SK-N-SH (cell line): Measurements from ENCODE around the gene KRTAP2-3. TPM values are rescaled to one million over a fixed set of nuclear protein-coding genes. Genes with fewer than 3 reads are reported as not detected.
"Not testable (repeated sequence)": the region's sequence is repeated elsewhere in the genome, so short reads cannot be mapped to it uniquely, and the experiment has no call there.

ENCODE experiments used
- CTCF ChIA-PET: fragments of 300-600, 350-600 bp; formaldehyde crosslinking; extraction: SDS; loops from one replicate; lab custom pipeline; 2021; lab: Yijun Ruan, JAX
- POLR2A ChIA-PET: fragments of 350-600 bp; sonication (Branson Sonifier 250); formaldehyde crosslinking; extraction: SDS; loops from one replicate; lab custom pipeline; 2020; ENCODE audit warnings: antibody characterized with exemption, inconsistent platforms; lab: Yijun Ruan, JAX
- DNase-seq: peaks from one replicate; pipeline ENCODE4 v3.0.0; 2012
- H2AFZ ChIP-seq: fragments of 200-600 bp; sonication (generic); 2 replicates; pipeline ENCODE4 v1.8.1; 2016; ENCODE audit warnings: antibody characterized with exemption, mild to moderate bottlenecking, low read depth
- H3F3A ChIP-seq: fragments of 200-600 bp; sonication (generic); replicated peaks from 2 replicates; pipeline ENCODE3; 2016; ENCODE audit warnings: antibody characterized with exemption, mild to moderate bottlenecking; ENCODE audit not compliant: insufficient read depth
- H3K27ac ChIP-seq, 2 experiments: fragments of 200-500 bp in 1 of 2; fragments of 200-600 bp in 1 of 2; sonication (Bioruptor generic) in 1 of 2; sonication (generic), shearing (Covaris generic) in 1 of 2; 2 replicates each; pipeline versions ENCODE4 v1.5.1 to v1.6.1; 2014 to 2016; ENCODE audit warnings: low read depth in 2 of 2, inconsistent platforms in 1 of 2, low read length in 1 of 2, mild to moderate bottlenecking in 1 of 2, mixed read lengths in 1 of 2
- H3K27me3 ChIP-seq: fragments of 200-600 bp; sonication (generic), shearing (Covaris generic); 2 replicates; pipeline ENCODE4 v1.6.1; 2016; ENCODE audit warnings: mixed run types; ENCODE audit not compliant: insufficient read depth
- H3K36me3 ChIP-seq, 2 experiments: fragments of 200-500 bp in 1 of 2; fragments of 200-600 bp in 1 of 2; sonication (Bioruptor generic) in 1 of 2; sonication (generic) in 1 of 2; replicated peaks in 1 of 2; 2 replicates each; pipeline versions ENCODE3 to v1.5.1; 2014 to 2016; ENCODE audit warnings: low read length in 1 of 2, mild to moderate bottlenecking in 1 of 2; ENCODE audit not compliant: insufficient read depth in 2 of 2, control insufficient read depth in 1 of 2
- H3K4me1 ChIP-seq, 2 experiments: fragments of 200-500 bp in 1 of 2; fragments of 200-600 bp in 1 of 2; sonication (Bioruptor generic) in 1 of 2; sonication (generic), shearing (Covaris generic) in 1 of 2; 2 replicates each; pipeline versions ENCODE4 v1.5.1 to v1.6.1; 2014 to 2016; ENCODE audit warnings: low read depth in 1 of 2, low read length in 1 of 2, mixed run types in 1 of 2; ENCODE audit not compliant: insufficient read depth in 2 of 2, control insufficient read depth in 1 of 2
- H3K4me2 ChIP-seq: fragments of 200-600 bp; sonication (generic), shearing (Covaris generic); 2 replicates; pipeline ENCODE4 v1.6.1; 2017; ENCODE audit warnings: mixed run types
- H3K4me3 ChIP-seq, 2 experiments: fragments of 200-500 bp in 1 of 2; fragments of 200-600 bp in 1 of 2; sonication (Bioruptor generic) in 1 of 2; sonication (generic), shearing (Covaris generic) in 1 of 2; 2 replicates each; pipeline versions ENCODE4 v1.5.1 to v1.8.1; 2014 to 2016; ENCODE audit warnings: low read depth in 2 of 2, inconsistent platforms in 1 of 2, low read length in 1 of 2, mild to moderate bottlenecking in 1 of 2, mixed read lengths in 1 of 2, moderate library complexity in 1 of 2
- H3K79me2 ChIP-seq: fragments of 200-600 bp; sonication (generic); 2 replicates; pipeline ENCODE4 v1.8.1; 2017; ENCODE audit warnings: mild to moderate bottlenecking; ENCODE audit not compliant: insufficient read depth
- H3K9ac ChIP-seq: fragments of 200-600 bp; sonication (generic); 2 replicates; pipeline ENCODE4 v1.6.1; 2017; ENCODE audit warnings: mixed run types
- H3K9me2 ChIP-seq: fragments of 200-600 bp; sonication (generic); 2 replicates; pipeline ENCODE4 v1.6.1; 2017; ENCODE audit warnings: mixed run types
- H3K9me3 ChIP-seq: fragments of 200-600 bp; sonication (generic); 2 replicates; pipeline ENCODE4 v1.6.1; 2017; ENCODE audit warnings: mixed run types, mild to moderate bottlenecking, moderate library complexity
- H4K20me1 ChIP-seq: fragments of 200-600 bp; sonication (generic); 2 replicates; pipeline ENCODE4 v1.6.1; 2017; ENCODE audit warnings: mild to moderate bottlenecking, mixed run types; ENCODE audit not compliant: insufficient read depth
- CTCF ChIP-seq: fragments of 200-600 bp; sonication (generic); IDR thresholded peaks from 2 replicates; pipeline ENCODE4 v1.6.1; 2017; ENCODE audit warnings: antibody characterized with exemption, mild to moderate bottlenecking, moderate library complexity
- EZH2phosphoT487 ChIP-seq: fragments of 200-600 bp; sonication (generic); IDR thresholded peaks from 2 replicates; pipeline ENCODE4 v1.6.1; 2017; ENCODE audit warnings: low read depth, mixed run types, mild to moderate bottlenecking, antibody characterized with exemption, moderate library complexity, borderline replicate concordance
- FOXJ3 ChIP-seq: sonication (generic); formaldehyde crosslinking; IDR thresholded peaks from 2 replicates; pipeline ENCODE4 v1.5.1; 2020; ENCODE audit warnings: mild to moderate bottlenecking, missing genetic modification reagents
- FOXM1 ChIP-seq: IDR thresholded peaks from 2 replicates; pipeline ENCODE4 v1.4.0; 2012; ENCODE audit warnings: low read depth, mild to moderate bottlenecking
- GATA2 ChIP-seq: sonication (generic); formaldehyde crosslinking; IDR thresholded peaks from 2 replicates; pipeline ENCODE4 v1.5.0; 2020; ENCODE audit warnings: mild to moderate bottlenecking, missing genetic modification reagents
- IRF3 ChIP-seq: fragments of 150-350 bp; IDR thresholded peaks from 2 replicates; pipeline ENCODE4 v1.6.1; 2016; ENCODE audit warnings: mild to moderate bottlenecking, low read depth, low read length
- MEF2A ChIP-seq: IDR thresholded peaks from 2 replicates; pipeline ENCODE4 v1.4.0; 2012; ENCODE audit warnings: low read depth, borderline replicate concordance
- MXI1 ChIP-seq: IDR thresholded peaks from 2 replicates; pipeline ENCODE4 v1.6.1; 2012; ENCODE audit warnings: mild to moderate bottlenecking, low read depth, low read length, improper control_type of control experiment
- NFIC ChIP-seq: IDR thresholded peaks from 2 replicates; pipeline ENCODE4 v1.4.0; 2012; ENCODE audit warnings: borderline replicate concordance
- PBX3 ChIP-seq: IDR thresholded peaks from 2 replicates; pipeline ENCODE4; 2012
- POLR2AphosphoS5 ChIP-seq: IDR thresholded peaks from 2 replicates; pipeline ENCODE4 v1.6.1; 2012; ENCODE audit warnings: low read depth, low read length
- RXRA ChIP-seq: IDR thresholded peaks from 2 replicates; pipeline ENCODE4 v1.4.0; 2012; ENCODE audit warnings: low read depth, mild to moderate bottlenecking, borderline replicate concordance
- SMC3 ChIP-seq: IDR thresholded peaks from 2 replicates; pipeline ENCODE4 v1.6.1; 2012; ENCODE audit warnings: low read depth, low read length, improper control_type of control experiment
- TEAD4 ChIP-seq: IDR thresholded peaks from 2 replicates; pipeline ENCODE4 v1.4.0; 2012; ENCODE audit warnings: mild to moderate bottlenecking, borderline replicate concordance; ENCODE audit not compliant: insufficient read depth
- USF1 ChIP-seq: IDR thresholded peaks from 2 replicates; pipeline ENCODE4 v1.4.0; 2012; ENCODE audit warnings: low read depth, borderline replicate concordance
- YY1 ChIP-seq: IDR thresholded peaks from 2 replicates; pipeline ENCODE4 v1.4.0; 2012; ENCODE audit warnings: low read depth, mild to moderate bottlenecking
- WGBS: methylation state at CpG from one replicate; pipeline ENCODE4 v1.1.6; 2017; ENCODE audit warnings: low lambda C conversion rate; 5-methylcytosine and 5-hydroxymethylcytosine counted together
- polyA plus RNA-seq, 3 experiments: library from polyadenylated mRNA; depleted of rRNA; stranded (reverse); fragments of >200 nt; gene quantifications; 2 replicates each; pipeline ENCODE4 v1.2.3, GENCODE V29; 2012
- TF ChIP-seq, protein P1 (sequence below): IDR thresholded peaks from 2 replicates; pipeline ENCODE4 v1.4.0; 2012; ENCODE audit warnings: low read depth

KRTAP2-3 gene
- polyA plus RNA-seq, 1 of the 3 experiments (the other 2 are of a cell fraction): 0.39 TPM

GRCh38 chr17:41084100-41084856 lies 24.4 kb upstream of the KRTAP2-3 start, which contains the start of gene KRTAP4-7:
KRTAP4-7 (plus strand) TSS chr17:41084150; CDS start chr17:41084207, 57 bp downstream.
- H3K36me3 ChIP-seq, H3K9me2 ChIP-seq, H3K4me3 ChIP-seq, H4K20me1 ChIP-seq, CTCF ChIA-PET, H3K79me2 ChIP-seq, DNase-seq, H3F3A ChIP-seq, POLR2A ChIA-PET, H3K4me2 ChIP-seq, H3K9ac ChIP-seq, H3K9me3 ChIP-seq, H2AFZ ChIP-seq, H3K27ac ChIP-seq, H3K4me1 ChIP-seq, H3K27me3 ChIP-seq: not testable (repeated sequence)
- WGBS: 32% methylated on average over 4 of the region's 14 CpGs

DNA sequence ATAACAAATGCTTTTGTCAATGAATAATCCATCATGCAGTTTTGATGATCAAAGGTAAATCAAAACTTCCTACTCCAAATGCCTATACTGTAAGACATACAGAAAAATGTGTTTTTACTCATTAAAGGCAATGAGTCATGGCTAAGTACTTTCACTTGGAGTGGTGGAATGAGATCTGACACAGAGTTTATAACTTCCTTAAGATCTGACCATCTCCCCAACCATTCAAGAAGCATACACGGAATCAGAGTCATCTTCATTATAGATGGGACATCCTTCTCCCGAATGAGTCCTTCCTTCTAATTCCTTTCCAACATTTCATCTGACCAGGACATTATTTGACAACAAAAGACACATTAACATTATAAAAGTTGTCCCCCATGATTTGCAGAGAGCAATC lies 23.5 kb upstream of the KRTAP2-3 start:
- H3K9ac ChIP-seq, POLR2A ChIA-PET, H3K4me2 ChIP-seq, H3K4me3 ChIP-seq, H3K4me1 ChIP-seq, CTCF ChIA-PET, H4K20me1 ChIP-seq, H3K27ac ChIP-seq, H3K9me2 ChIP-seq, H3K27me3 ChIP-seq, DNase-seq, H3K36me3 ChIP-seq, H2AFZ ChIP-seq, H3K9me3 ChIP-seq, H3F3A ChIP-seq, H3K79me2 ChIP-seq: not testable (repeated sequence)
- WGBS: 0% methylated on average over 2 of the region's 2 CpGs

DNA sequence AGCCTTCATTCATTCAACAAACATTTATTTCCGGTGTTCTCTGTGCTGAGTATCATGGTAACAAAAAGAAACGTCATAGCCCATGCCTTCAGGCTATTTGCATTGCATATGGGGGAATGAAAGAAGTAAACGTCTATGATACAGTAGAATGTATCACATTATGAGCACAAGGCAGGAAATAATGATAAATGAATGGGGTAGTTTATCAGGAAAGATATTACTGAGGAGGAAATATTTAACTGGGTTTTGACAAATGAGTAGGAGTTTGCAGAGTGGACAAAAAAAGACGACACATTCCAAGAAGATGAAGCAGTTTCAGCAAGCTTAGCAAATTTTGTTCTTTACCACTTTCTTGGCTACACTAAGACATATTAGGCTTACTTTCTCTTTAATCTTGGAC lies 22.7 kb upstream of the KRTAP2-3 start:
- H3K9ac ChIP-seq: no peak overlapping the region
- H3K27ac ChIP-seq: no peak overlapping the region
- DNase-seq: no peak
- H3K4me3 ChIP-seq: no peak overlapping the region
- ChIA-PET CTCF (interaction anchor here (0.7 kb wide), 1 partner anchor 73 kb away, joined by 3 read pairs; no protein-coding TSS in a partner anchor), POLR2A (no interaction called here)
- H3K9me3 ChIP-seq: no peaks in the 10 kb centered on the region
- no peaks in the 10 kb centered on the region for H3K79me2 ChIP-seq
- H3K4me1 ChIP-seq: no peaks in the 10 kb centered on the region
- no peak overlapping the region for H3K4me2 ChIP-seq
- H4K20me1 ChIP-seq: no peaks in the 10 kb centered on the region
- H3K9me2 ChIP-seq: no peaks in the 10 kb centered on the region
- H3K27me3 ChIP-seq: no peaks in the 10 kb centered on the region
- TF ChIP-seq PBX3: no peak
- TF ChIP-seq GATA2 (CRISPR knock-in tag): no peak
- TF ChIP-seq FOXJ3 (CRISPR knock-in tag): no peak
- no peak for TF ChIP-seq MXI1
- TF ChIP-seq CTCF: no peak
- TF ChIP-seq NFIC: no peak
- TF ChIP-seq EZH2phosphoT487: no peak
- TF ChIP-seq SMC3: no peak
- no peak for TF ChIP-seq YY1
- TF ChIP-seq, protein P1, sequence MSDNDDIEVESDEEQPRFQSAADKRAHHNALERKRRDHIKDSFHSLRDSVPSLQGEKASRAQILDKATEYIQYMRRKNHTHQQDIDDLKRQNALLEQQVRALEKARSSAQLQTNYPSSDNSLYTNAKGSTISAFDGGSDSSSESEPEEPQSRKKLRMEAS: no peak
- no peak for TF ChIP-seq IRF3
- no peak for TF ChIP-seq POLR2AphosphoS5
- no peak for TF ChIP-seq FOXM1
- no peak for TF ChIP-seq TEAD4
- no peak for TF ChIP-seq MEF2A
- no peak for TF ChIP-seq USF1
- no peak for TF ChIP-seq RXRA
- no peaks in the 10 kb centered on the region for H3K36me3 ChIP-seq
- no peaks in the 10 kb centered on the region for H3F3A ChIP-seq
- no peak overlapping the region for H2AFZ ChIP-seq
- WGBS: 9% methylated on average over 4 of the region's 4 CpGs
